Measurements from ENCODE around the gene PARVG.

GRCh38 chr22:44211256-44211945, 30.7 kb downstream of the PARVG start:
- TF ChIP-seq POLR2A (IDR thresholded peaks at IDR 0.05; ENCODE audit: extremely low read depth, insufficient read length) (no peak), CTCF (IDR thresholded peaks at IDR 0.05; ENCODE audit: low read depth, low read length) (no peak)

All from NB4 (cell line).